ENCODE results near the gene HNF1A. TPM values are rescaled to one million over a fixed set of nuclear protein-coding genes. Genes with fewer than 3 reads are reported as not detected.

Gene HNF1A
- total RNA-seq, 2 donors from 2014 or later = 0.49 TPM; not detected in 1

DNA sequence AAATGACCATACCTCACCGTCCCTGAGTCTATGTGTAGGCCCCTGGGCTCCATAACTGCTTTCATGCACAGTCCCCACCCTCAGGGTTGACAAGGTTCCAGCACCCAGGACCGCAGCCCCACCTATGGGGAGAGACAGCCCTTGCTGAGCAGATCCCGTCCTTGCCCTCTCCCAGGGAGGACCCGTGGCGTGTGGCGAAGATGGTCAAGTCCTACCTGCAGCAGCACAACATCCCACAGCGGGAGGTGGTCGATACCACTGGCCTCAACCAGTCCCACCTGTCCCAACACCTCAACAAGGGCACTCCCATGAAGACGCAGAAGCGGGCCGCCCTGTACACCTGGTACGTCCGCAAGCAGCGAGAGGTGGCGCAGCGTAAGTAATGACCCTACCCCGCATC is 10.3 kb downstream of the HNF1A start:
- H3K4me3 ChIP-seq = no peak overlapping the region
- no peaks in the 10 kb centered on the region for H3K4me1 ChIP-seq (ENCODE audit: control insufficient read depth in 1 of 2, low read depth in 2 of 2)
- no peak overlapping the region for H3K27ac ChIP-seq
- H3K9me3 ChIP-seq = no peaks in the 10 kb centered on the region
- TF ChIP-seq, protein P1, sequence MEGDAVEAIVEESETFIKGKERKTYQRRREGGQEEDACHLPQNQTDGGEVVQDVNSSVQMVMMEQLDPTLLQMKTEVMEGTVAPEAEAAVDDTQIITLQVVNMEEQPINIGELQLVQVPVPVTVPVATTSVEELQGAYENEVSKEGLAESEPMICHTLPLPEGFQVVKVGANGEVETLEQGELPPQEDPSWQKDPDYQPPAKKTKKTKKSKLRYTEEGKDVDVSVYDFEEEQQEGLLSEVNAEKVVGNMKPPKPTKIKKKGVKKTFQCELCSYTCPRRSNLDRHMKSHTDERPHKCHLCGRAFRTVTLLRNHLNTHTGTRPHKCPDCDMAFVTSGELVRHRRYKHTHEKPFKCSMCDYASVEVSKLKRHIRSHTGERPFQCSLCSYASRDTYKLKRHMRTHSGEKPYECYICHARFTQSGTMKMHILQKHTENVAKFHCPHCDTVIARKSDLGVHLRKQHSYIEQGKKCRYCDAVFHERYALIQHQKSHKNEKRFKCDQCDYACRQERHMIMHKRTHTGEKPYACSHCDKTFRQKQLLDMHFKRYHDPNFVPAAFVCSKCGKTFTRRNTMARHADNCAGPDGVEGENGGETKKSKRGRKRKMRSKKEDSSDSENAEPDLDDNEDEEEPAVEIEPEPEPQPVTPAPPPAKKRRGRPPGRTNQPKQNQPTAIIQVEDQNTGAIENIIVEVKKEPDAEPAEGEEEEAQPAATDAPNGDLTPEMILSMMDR (IDR thresholded peaks at IDR 0.05) = no peak
- DNase-seq (ENCODE audit: low spot score) (no peak), ATAC-seq (ENCODE audit: insufficient number of reproducible peaks, low FRiP score, low read depth) (no peak)
- no peaks in the 10 kb centered on the region for H3K36me3 ChIP-seq
- H3K27me3 ChIP-seq (replicated peaks; ENCODE audit: insufficient read depth) = no peaks in the 10 kb centered on the region

DNA sequence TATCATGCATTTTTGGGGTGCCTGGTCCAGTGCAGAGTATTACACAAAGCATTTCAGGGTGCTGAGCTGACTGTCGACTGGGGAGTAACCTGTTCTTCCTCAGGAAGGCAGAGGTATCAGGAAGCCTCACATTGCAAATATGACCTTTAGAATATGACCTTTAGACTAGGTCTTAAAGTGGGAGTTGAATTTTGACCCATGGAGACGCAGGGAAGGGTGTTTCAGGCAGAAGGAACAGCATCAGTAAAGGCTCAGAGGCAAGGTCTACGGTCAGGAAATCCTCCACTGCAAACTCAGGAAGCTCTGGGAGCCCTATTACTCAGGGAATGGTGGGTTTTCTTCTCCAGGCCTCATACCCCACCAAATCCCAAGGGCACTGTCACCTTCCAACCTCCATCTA is 11.3 kb downstream of the HNF1A start:
- Histone ChIP-seq H3K27ac (no peak overlapping the region), H3K27me3 (replicated peaks; ENCODE audit: insufficient read depth) (no peaks in the 10 kb centered on the region), H3K36me3 (no peaks in the 10 kb centered on the region), H3K9me3 (no peaks in the 10 kb centered on the region), H3K4me1 (ENCODE audit: control insufficient read depth in 1 of 2, low read depth in 2 of 2) (no peaks in the 10 kb centered on the region), H3K4me3 (no peak overlapping the region)
- no peak for DNase-seq (ENCODE audit: low spot score)
- TF ChIP-seq, protein P1 (IDR thresholded peaks at IDR 0.05) = no peak
- ATAC-seq (ENCODE audit: insufficient number of reproducible peaks, low FRiP score, low read depth) = no peak

DNA sequence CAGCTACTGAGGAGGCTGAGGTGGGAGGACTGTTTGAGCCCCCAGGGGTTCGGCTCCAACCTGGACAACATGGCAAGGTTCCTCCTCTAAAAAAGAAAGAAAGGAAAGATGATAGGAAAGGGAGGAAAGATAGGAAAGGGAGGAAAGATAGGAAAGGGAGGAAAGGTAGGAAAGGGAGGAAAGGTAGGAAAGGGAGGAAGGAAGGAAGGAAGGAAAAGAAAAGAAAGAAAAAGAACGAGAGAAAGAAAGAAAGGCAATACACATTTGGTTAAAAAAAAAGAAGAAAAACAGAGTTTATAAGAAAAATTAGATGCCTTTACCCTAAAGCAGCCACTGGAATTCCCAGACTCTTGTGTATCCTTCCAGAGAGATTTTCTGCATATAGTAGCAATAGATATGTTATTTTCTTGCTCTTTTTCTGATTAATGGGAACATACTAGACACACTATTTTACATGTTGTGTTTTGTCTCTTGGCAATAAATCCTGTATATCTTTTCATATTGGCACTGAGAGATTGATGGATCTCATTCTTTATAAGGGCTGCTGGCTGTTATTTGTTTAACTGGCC is 12.2 kb downstream of the HNF1A start:
- TF ChIP-seq, protein P1 (IDR thresholded peaks at IDR 0.05) = no peak

DNA sequence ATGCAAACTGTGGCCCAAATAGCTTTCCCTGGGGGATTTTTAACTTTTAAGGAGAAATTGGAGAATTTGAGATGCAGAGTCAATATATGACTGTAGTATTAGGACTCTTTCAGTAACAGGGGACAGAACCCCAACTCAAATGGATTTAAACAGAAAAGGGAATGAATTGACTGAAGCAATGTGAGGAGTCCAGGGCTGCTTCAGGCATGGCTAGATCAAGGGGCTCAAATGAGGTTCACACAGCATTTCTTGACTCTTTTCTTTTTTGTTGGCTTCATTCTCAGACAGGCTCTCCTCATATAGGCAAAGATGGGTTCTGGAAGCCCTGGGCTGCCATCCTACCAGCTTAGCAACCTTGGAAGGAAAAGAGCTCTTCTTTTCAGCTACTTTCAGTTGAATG is 13.6 kb downstream of the HNF1A start:
- no peaks in the 10 kb centered on the region for H3K36me3 ChIP-seq
- ATAC-seq (ENCODE audit: insufficient number of reproducible peaks, low FRiP score, low read depth) (no peak), DNase-seq (ENCODE audit: low spot score) (no peak)
- H3K4me3 ChIP-seq = no peak overlapping the region
- TF ChIP-seq, protein P1 (IDR thresholded peaks at IDR 0.05) = no peak
- no peaks in the 10 kb centered on the region for H3K4me1 ChIP-seq (ENCODE audit: control insufficient read depth in 1 of 2, low read depth in 2 of 2)
- H3K9me3 ChIP-seq = no peaks in the 10 kb centered on the region
- H3K27me3 ChIP-seq (replicated peaks; ENCODE audit: insufficient read depth) = no peaks in the 10 kb centered on the region
- no peak overlapping the region for H3K27ac ChIP-seq

More for the DNA sequence above, 12.2 kb downstream of the HNF1A start:
- no peaks in the 10 kb centered on the region for H3K4me1 ChIP-seq (ENCODE audit: control insufficient read depth in 1 of 2, low read depth in 2 of 2)
- no peaks in the 10 kb centered on the region for H3K27me3 ChIP-seq (replicated peaks; ENCODE audit: insufficient read depth)
- H3K27ac ChIP-seq = no peak overlapping the region
- no peaks in the 10 kb centered on the region for H3K36me3 ChIP-seq
- DNase-seq (ENCODE audit: low spot score) (no peak), ATAC-seq (ENCODE audit: insufficient number of reproducible peaks, low FRiP score, low read depth) (no peak)
- no peak overlapping the region for H3K4me3 ChIP-seq
- no peaks in the 10 kb centered on the region for H3K9me3 ChIP-seq

DNA sequence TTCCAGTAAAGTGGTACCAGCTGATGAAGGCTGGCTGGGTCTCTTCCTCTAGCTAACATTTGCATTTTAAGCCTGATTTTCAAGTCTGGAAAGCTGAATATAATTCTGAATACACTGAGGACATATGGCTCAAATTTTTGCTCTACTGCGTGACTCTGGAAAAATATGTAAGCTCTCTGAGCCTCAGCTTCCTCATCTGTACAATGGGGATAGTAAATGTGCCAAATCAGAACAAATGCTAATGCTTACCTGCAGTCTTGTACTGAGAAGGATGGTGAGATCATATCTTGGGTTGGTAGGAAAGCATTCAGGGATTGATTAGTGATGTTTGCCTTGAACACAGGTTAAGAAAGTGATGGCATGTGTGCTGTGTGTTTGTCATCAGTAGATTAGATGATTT is 14.6 kb downstream of the HNF1A start:
- Histone ChIP-seq H3K4me1 (ENCODE audit: control insufficient read depth in 1 of 2, low read depth in 2 of 2) (no peaks in the 10 kb centered on the region), H3K36me3 (no peaks in the 10 kb centered on the region), H3K4me3 (no peak overlapping the region), H3K9me3 (no peaks in the 10 kb centered on the region), H3K27me3 (replicated peaks; ENCODE audit: insufficient read depth) (no peaks in the 10 kb centered on the region), H3K27ac (no peak overlapping the region)
- ATAC-seq (ENCODE audit: insufficient number of reproducible peaks, low FRiP score, low read depth) = no peak
- TF ChIP-seq, protein P1 (IDR thresholded peaks at IDR 0.05) = no peak
- no peak for DNase-seq (ENCODE audit: low spot score)

Data from thoracic aorta (tissue), 2 donors.